Fibroblast of the aortic adventitia (primary cell): ENCODE measurements around the gene ZNF813. TPM values are rescaled to one million over a fixed set of nuclear protein-coding genes. Genes with fewer than 3 reads are reported as not detected.
"Not testable (repeated sequence)": the region's sequence is repeated elsewhere in the genome, so short reads cannot be mapped to it uniquely, and the experiment has no call there.

ENCODE experiments used
- DNase-seq: peaks from one replicate; pipeline ENCODE4 v3.0.0-alpha.2; 2010; ENCODE audit warnings: low read depth
- H3K4me3 ChIP-seq: 2 replicates; pipeline ENCODE4 v1.5.1; 2011; ENCODE audit warnings: low read depth, mild to moderate bottlenecking, control low read depth, low read length, moderate library complexity
- total RNA-seq: library from RNA; depleted of rRNA; stranded (reverse); fragments of >200 nt; gene quantifications from 2 replicates; pipeline ENCODE4 v1.2.3, GENCODE V29; 2012; ENCODE audit warnings: low replicate concordance
- TF ChIP-seq, protein P1 (sequence below): IDR thresholded peaks from 2 replicates; pipeline ENCODE4 v1.5.1; 2011; ENCODE audit warnings: mild to moderate bottlenecking, low read length, control low read depth, inconsistent platforms; ENCODE audit not compliant: insufficient read depth

ZNF813 gene
- 2.5 and 4.0 TPM in 2 replicates for total RNA-seq

DNA sequence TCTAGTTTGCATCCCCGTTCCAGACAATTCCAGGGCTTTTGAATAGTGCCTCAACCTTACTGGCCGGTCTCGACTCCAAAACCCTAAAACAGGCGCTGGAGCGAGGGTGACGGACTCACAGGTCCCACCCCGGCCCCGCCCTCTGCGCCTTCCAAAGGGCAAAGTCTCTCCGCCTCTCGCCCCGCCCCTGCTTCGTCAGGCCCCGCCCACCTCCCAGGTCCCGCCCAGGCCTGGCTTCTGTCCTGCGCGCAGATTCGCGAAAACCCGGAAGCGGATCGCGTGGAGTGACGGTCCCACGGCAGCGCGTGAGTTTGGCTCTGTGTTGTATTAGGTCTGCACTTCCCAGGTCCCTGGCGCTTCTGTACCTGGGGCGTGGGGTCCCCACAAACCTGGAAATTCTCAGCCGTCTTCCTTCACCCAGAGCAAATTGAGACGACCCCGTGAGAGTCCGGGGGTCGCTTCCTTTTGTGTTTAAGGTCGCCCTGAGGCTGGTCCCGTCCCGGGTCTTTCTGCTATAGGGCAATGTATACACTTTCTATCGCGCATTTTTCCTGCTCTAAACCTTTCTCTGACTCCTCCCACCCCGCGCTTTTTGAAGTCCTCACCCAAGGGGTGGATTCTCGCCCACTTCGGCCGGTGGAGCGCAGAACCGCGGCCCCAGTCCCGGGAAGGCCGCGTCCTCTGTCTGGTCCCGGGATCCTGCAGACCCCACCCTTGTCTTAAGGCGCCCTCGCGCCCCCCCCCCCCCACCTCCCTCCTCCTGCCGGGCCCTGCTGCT, at the start of gene ZNF813:
ZNF813 (plus strand) TSS at position 249 of the 778 bp plus-strand sequence. CDS start 16,090 bp downstream, outside the sequence.
- DNase-seq = peak; percentile 79
- H3K4me3 ChIP-seq = peak within 1 kb of the TSS; percentile 78
- TF ChIP-seq, protein P1, sequence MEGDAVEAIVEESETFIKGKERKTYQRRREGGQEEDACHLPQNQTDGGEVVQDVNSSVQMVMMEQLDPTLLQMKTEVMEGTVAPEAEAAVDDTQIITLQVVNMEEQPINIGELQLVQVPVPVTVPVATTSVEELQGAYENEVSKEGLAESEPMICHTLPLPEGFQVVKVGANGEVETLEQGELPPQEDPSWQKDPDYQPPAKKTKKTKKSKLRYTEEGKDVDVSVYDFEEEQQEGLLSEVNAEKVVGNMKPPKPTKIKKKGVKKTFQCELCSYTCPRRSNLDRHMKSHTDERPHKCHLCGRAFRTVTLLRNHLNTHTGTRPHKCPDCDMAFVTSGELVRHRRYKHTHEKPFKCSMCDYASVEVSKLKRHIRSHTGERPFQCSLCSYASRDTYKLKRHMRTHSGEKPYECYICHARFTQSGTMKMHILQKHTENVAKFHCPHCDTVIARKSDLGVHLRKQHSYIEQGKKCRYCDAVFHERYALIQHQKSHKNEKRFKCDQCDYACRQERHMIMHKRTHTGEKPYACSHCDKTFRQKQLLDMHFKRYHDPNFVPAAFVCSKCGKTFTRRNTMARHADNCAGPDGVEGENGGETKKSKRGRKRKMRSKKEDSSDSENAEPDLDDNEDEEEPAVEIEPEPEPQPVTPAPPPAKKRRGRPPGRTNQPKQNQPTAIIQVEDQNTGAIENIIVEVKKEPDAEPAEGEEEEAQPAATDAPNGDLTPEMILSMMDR = no peak

DNA sequence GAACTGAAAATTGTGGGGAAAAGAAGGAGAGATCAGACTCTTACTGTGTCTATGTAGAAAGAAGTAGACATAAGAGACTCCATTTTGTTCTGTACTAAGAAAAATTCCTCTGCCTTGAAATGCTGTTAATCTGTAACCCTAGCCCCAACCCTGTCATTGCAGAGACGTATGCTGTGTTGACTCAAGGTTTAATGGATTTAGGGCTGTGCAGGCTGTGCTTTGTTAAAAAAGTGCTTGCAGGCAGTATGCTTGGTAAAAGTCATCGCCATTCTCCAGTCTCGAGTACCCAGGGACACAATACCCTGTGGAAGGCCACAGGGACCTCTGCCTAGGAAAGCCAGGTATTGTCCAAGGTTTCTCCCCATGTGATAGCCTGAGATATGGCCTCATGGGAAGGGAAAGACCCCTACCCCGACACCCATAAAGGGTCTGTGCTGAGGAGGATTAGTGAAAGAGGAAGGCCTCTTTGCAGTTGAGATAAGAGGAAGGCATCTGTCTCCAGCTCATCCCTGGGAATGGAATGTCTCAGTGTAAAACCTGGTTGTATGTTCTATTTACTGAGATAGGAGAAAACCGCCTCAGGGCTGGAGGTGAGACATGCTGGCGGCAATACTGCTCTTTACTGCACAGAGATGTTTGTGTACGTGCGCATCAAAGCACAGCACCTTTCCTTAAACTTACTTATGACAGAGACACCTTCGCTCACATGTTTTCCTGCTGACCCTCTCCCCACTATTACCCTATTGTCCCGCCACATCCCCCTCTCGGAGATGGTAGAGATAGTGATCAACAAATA, 46.8 kb upstream of the ZNF813 start:
- not testable (repeated sequence) for DNase-seq, H3K4me3 ChIP-seq

DNA sequence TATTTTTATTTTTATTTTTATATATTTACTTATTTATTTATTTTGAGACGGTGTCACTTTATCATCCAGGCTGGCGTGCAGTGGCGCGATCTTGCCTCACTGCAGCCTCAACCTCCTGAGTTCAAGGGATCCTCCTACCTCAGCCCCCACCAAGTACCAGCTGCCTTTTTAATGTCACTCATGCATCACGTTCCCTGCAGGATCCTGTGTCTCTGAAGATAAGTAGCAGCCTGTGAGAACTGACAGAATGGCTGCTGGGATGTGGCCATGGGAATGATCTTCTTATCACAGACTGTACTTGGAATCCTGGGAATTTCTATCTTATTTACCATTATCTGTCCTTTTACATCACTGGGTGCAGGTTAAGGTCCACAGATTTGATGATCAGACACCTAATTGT, 45.0 kb upstream of the ZNF813 start:
- TF ChIP-seq, protein P1 = no peak
- no peak for DNase-seq
- H3K4me3 ChIP-seq = no peak overlapping the region

DNA sequence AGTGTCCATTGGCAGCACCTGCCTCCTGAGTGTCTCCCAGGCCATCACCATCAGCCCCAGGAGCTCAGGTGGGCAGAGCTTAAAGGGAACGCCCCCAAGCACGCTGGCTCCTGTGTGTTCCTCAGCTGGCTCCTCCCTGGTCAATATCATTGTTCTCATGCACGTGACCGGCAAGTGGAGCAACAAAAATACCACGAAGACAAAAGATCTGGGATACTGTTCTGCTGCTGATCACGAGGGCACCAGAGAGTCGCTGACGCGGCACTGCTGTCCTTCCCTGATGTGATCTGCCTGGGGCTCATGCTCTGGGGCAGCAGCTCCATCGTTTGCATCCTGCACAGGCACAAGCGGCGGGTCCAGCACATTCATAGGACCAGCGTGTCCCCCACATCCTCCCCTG, 44.5 kb upstream of the ZNF813 start:
- H3K4me3 ChIP-seq, DNase-seq: not testable (repeated sequence)

DNA sequence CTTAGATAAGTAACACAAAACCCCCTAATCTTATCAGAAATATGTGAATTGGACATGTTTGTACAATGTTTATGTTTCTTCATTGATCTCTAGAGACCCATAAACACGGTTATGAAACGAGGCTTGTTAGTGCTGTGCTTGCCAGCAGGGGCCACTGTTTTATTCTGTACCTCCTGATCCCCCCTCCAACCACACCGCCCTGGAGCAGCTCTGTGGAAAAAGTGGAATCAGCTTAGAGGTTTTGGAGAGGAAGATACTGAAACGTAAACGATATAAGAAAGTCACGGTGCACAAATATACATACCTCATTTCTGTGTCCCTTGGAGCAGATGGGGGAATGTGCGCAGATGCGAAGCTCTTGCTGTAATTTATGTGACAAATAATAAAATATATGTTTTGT, 43.9 kb upstream of the ZNF813 start:
- DNase-seq = peak; percentile 6
- not testable (repeated sequence) for H3K4me3 ChIP-seq

DNA sequence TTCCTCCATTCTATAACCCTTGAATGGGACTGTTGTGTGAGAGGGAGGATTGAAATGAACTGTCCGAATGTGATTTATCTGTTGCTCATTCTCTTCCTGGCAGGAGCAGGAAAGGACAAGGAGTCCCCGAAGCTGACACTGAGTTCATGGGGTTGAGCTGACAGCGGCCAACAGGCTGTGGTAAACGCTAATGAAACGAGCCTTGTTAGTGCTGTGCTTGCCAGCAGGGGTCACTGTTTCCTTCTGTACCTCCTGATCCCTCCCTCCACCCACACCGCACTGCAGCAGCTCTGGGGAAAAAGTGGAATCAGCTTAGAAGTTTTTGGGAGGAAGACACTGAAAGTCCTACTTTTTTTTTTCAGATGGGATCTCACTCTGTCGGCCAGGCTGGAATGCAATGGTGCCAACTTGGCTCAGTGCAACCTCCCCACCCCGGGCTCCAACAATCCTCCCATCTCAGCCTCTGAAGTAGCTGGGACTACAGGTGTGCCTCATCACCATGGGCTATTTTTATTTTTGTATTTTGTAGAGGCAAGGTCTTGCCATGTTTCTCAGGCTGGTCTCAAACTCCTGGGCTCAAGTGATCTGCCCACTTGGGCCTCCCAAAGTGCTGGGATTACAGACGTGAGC, 42.5 kb upstream of the ZNF813 start:
- no peak overlapping the region for H3K4me3 ChIP-seq
- peak; percentile 68 for DNase-seq
- TF ChIP-seq, protein P1 = peak; percentile 80

DNA sequence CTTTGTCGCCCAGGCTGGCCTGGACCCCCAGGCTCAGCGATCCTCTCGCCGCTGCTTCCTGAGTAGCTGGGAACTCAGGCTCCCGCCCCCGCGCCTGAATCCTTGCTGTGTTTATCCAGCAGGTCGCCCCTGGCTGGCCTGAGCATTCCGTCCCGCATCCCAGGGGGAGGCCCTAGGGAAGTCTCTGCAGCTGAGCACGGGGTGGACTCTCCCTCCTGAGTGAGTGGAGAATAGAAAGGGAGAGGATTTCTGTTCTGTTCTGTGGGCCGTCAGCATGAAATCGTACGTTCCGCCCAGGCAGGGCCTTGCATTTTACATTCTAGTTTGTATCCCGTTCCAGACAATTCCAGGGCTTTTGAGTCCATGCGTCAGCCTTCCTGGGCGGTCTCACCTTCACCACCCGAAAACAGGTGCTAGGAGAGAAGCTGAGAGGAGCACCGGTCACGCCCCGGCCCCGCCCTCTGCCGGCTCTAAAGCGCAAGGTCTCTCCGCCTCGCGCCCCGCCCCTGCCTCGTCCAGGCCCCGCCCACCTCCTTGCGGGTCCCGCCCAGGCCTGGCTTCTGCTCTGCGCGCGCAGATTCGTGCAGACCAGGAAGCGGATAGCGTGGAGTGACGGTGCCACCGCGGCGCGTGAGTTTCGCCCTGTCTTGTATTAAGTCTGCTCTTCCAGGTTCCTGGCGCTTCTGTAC, 36.0 kb upstream of the ZNF813 start, which contains the start of gene ZNF761:
ZNF761 (plus strand) TSS at position 586 of the 689 bp plus-strand sequence. CDS start 15,285 bp downstream, outside the sequence.
- peak within 1 kb of the TSS; percentile 90 for H3K4me3 ChIP-seq
- DNase-seq = peak; percentile 82
- TF ChIP-seq, protein P1 = peak; percentile 61
